Loucy (cell line): ENCODE measurements around the gene FA2H.

Experiments used
- H2AFZ ChIP-seq: fragments of 200-600 bp; sonication (generic); 2 replicates; pipeline ENCODE4 v1.6.0; 2016; ENCODE audit warnings: antibody characterized with exemption, mild to moderate bottlenecking, low read length, moderate library complexity
- H3F3A ChIP-seq: fragments of 200-600 bp; 2 replicates; pipeline ENCODE4 v1.6.0; 2016; ENCODE audit warnings: antibody characterized with exemption, low read depth, mild to moderate bottlenecking
- H3K27me3 ChIP-seq: fragments of 200-600 bp; sonication (generic); 2 replicates; pipeline ENCODE4 v1.6.1; 2014; ENCODE audit warnings: low read length, mild to moderate bottlenecking; ENCODE audit not compliant: insufficient read depth, poor library complexity, severe bottlenecking
- H3K36me3 ChIP-seq: fragments of 200-600 bp; sonication (generic); 2 replicates; pipeline ENCODE4 v1.6.1; 2016; ENCODE audit warnings: low read length; ENCODE audit not compliant: insufficient read depth
- H3K4me1 ChIP-seq: fragments of 200-600 bp; sonication (generic); 2 replicates; pipeline ENCODE4 v1.5.1; 2014; ENCODE audit warnings: low read length, mild to moderate bottlenecking; ENCODE audit not compliant: insufficient read depth, poor library complexity, severe bottlenecking
- H3K4me2 ChIP-seq: fragments of 200-600 bp; sonication (generic); 2 replicates; pipeline ENCODE4 v1.6.0; 2014; ENCODE audit warnings: antibody characterized with exemption, low read length, low read depth, mild to moderate bottlenecking; ENCODE audit not compliant: poor library complexity, severe bottlenecking
- H3K4me3 ChIP-seq: fragments of 200-600 bp; sonication (generic); 2 replicates; pipeline ENCODE4 v1.5.1; 2014; ENCODE audit warnings: low read length, mild to moderate bottlenecking, mixed read lengths; ENCODE audit not compliant: poor library complexity, severe bottlenecking
- H3K79me2 ChIP-seq: fragments of 200-600 bp; sonication (generic); 2 replicates; pipeline ENCODE4 v1.6.1; 2014; ENCODE audit warnings: low read length; ENCODE audit not compliant: insufficient read depth
- H3K9ac ChIP-seq: fragments of 200-600 bp; sonication (generic); 2 replicates; pipeline ENCODE4 v1.6.0; 2014; ENCODE audit warnings: mild to moderate bottlenecking, low read depth, low read length, moderate library complexity; ENCODE audit not compliant: poor library complexity, severe bottlenecking
- H3K9me2 ChIP-seq: fragments of 200-600 bp; sonication (generic); replicated peaks from 2 replicates; pipeline ENCODE4 v1.6.1; 2016; ENCODE audit warnings: low read depth, low read length, mixed read lengths
- H3K9me3 ChIP-seq: fragments of 200-600 bp; sonication (generic); 2 replicates; pipeline ENCODE4 v1.6.1; 2014; ENCODE audit warnings: mild to moderate bottlenecking, antibody characterized with exemption, low read length, low read depth; ENCODE audit not compliant: insufficient read depth
- H4K20me1 ChIP-seq: fragments of 200-600 bp; sonication (generic); 2 replicates; pipeline ENCODE4 v1.6.0; 2014; ENCODE audit warnings: antibody characterized with exemption, low read length, mild to moderate bottlenecking; ENCODE audit not compliant: insufficient read depth, poor library complexity, severe bottlenecking
- EZH2phosphoT487 ChIP-seq: fragments of 200-600 bp; IDR thresholded peaks from 2 replicates; pipeline ENCODE4 v1.6.1; 2018; ENCODE audit warnings: antibody characterized with exemption, mild to moderate bottlenecking, moderate library complexity, borderline replicate concordance
- TF ChIP-seq, protein P1 (sequence below): fragments of 200-600 bp; sonication (generic); conservative IDR thresholded peaks from 2 replicates; pipeline ENCODE4 v1.5.1; 2014; ENCODE audit warnings: mild to moderate bottlenecking, antibody characterized with exemption, low read length

Gene FA2H

GRCh38 chr16:74774223-74775139 is at the start of gene FA2H:
Gene FA2H (minus strand): TSS chr16:74774820. CDS start chr16:74774755, 65 bp downstream.
- peak within 1 kb of the TSS; percentile 64 for H3K4me2 ChIP-seq
- H3K4me3 ChIP-seq = peak within 1 kb of the TSS; percentile 34
- no peaks in the 10 kb centered on the region for H3K9me2 ChIP-seq
- no peak within 1 kb of the TSS for H2AFZ ChIP-seq
- H3K27me3 ChIP-seq = peaks cover 17% of the 10 kb centered on the region
- TF ChIP-seq, protein P1, sequence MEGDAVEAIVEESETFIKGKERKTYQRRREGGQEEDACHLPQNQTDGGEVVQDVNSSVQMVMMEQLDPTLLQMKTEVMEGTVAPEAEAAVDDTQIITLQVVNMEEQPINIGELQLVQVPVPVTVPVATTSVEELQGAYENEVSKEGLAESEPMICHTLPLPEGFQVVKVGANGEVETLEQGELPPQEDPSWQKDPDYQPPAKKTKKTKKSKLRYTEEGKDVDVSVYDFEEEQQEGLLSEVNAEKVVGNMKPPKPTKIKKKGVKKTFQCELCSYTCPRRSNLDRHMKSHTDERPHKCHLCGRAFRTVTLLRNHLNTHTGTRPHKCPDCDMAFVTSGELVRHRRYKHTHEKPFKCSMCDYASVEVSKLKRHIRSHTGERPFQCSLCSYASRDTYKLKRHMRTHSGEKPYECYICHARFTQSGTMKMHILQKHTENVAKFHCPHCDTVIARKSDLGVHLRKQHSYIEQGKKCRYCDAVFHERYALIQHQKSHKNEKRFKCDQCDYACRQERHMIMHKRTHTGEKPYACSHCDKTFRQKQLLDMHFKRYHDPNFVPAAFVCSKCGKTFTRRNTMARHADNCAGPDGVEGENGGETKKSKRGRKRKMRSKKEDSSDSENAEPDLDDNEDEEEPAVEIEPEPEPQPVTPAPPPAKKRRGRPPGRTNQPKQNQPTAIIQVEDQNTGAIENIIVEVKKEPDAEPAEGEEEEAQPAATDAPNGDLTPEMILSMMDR = 0 out of 2 replicates have a peak, but pooled peaks have one; percentile 8
- TF ChIP-seq EZH2phosphoT487 = no peak
- no peaks in the 10 kb centered on the region for H3K79me2 ChIP-seq
- no peaks in the 10 kb centered on the region for H3K36me3 ChIP-seq
- H3K4me1 ChIP-seq = no peaks in the 10 kb centered on the region
- H3F3A ChIP-seq = no peaks in the 10 kb centered on the region
- H3K9ac ChIP-seq = no peak within 1 kb of the TSS
- no peaks in the 10 kb centered on the region for H3K9me3 ChIP-seq
- no peaks in the 10 kb centered on the region for H4K20me1 ChIP-seq

DNA sequence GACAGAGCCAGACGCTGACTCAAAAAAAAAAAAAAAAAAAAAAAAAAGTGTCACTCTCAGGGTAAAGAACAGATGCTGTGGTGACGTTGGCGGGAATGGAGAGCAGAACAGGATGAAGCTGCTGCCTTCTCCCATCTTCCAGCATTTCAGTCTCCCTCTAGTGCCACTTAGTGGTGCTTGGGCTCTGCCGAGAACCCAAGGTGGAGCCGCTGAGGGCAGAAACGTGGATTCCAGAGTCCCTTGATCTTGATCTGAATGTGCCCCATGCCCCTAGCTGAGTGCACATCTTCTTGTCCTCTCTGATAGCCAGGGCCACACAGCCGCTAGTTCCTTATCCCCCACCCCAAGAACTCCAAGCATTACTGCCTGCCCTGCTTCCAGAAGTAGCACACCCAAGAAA is 43.2 kb upstream of the FA2H start:
- no peak for TF ChIP-seq EZH2phosphoT487
- TF ChIP-seq, protein P1 = no peak
- Histone ChIP-seq H3K4me3 (no peak overlapping the region), H3K9me2 (no peaks in the 10 kb centered on the region), H3K4me2 (no peak overlapping the region), H3K9ac (no peak overlapping the region), H3K27me3 (no peaks in the 10 kb centered on the region), H3K9me3 (no peaks in the 10 kb centered on the region), H4K20me1 (no peaks in the 10 kb centered on the region), H2AFZ (no peak overlapping the region), H3K36me3 (no peaks in the 10 kb centered on the region), H3F3A (no peaks in the 10 kb centered on the region), H3K79me2 (no peaks in the 10 kb centered on the region), H3K4me1 (peaks cover 4% of the 10 kb centered on the region)

DNA sequence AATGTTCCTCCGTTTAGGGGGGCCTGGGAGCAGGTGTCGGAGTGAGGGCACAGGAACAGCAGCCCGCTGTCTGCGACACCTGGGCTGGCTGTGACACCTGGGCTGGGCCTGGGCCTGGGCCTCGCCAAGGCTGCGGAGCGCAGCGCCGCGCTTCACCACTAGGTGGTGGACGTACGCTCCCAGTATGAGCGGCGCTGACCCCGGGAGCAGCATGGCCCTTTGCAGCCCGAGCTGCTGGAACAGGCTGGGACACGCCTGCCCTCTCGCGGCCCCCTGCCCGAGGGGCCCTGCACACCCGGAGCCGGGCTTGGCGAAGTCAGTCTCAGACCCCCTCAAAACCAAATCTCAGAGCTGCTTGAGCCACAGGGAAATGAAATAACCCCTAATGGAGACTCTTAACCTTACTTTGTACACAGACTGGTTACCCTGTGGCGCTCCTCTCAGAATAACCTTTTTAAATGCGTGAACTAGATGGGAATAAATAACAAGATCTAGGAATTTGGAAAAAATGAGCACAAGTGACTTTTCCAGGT is 38.6 kb upstream of the FA2H start:
- no peak for TF ChIP-seq EZH2phosphoT487
- TF ChIP-seq, protein P1 = peak; percentile 94
- peak overlapping the region; percentile 52 for H3K4me2 ChIP-seq
- no peak overlapping the region for H3K9ac ChIP-seq

More for the DNA sequence above, 38.6 kb upstream of the FA2H start:
- Histone ChIP-seq H3K9me3 (0 out of 2 replicates have a peak, but pooled peaks cover 6% of the 10 kb centered on the region), H3K4me3 (no peak overlapping the region), H3K4me1 (peaks cover 4% of the 10 kb centered on the region), H3K9me2 (no peaks in the 10 kb centered on the region), H2AFZ (peak overlapping the region; percentile 32; the same call in 1 of the 2 replicates), H4K20me1 (no peaks in the 10 kb centered on the region), H3K36me3 (no peaks in the 10 kb centered on the region), H3F3A (no peaks in the 10 kb centered on the region), H3K79me2 (no peaks in the 10 kb centered on the region), H3K27me3 (no peaks in the 10 kb centered on the region)
